Ovary (tissue), 3 donors: ENCODE measurements around the gene FAM9A.

Source experiments
- CTCF ChIP-seq, 3 donors: fragments of 450-650 bp in 2 of 3; fragments of 200-600 bp in 1 of 3; IDR thresholded peaks; one replicate each; pipeline versions ENCODE4 v1.5.1 to v1.8.0; 2016 to 2022; ENCODE audit warnings: antibody characterized with exemption in 3 of 3, mild to moderate bottlenecking in 1 of 3
- EP300 ChIP-seq: sonication (generic); formaldehyde crosslinking; IDR thresholded peaks from one replicate; pipeline ENCODE4 v1.6.1; 2017; ENCODE audit warnings: antibody characterized with exemption
- POLR2A ChIP-seq: fragments of 450-650 bp; IDR thresholded peaks from one replicate; pipeline ENCODE4 v1.6.1; 2017; ENCODE audit warnings: antibody characterized with exemption, mild to moderate bottlenecking, moderate library complexity
- donor health status: DM: no; HTN: no; CAD: no.

GRCh38 chrX:8805974-8806373 lies 4.8 kb upstream of the FAM9A start:
- no peak for TF ChIP-seq POLR2A
- TF ChIP-seq EP300: no peak
- no peak for TF ChIP-seq CTCF (IDR thresholded peaks at IDR 0.05)
